K562 (cell line): Measurements from ENCODE around the gene RITA1. TPM values are rescaled to one million over a fixed set of nuclear protein-coding genes. Genes with fewer than 3 reads are reported as not detected.

Experiments
- BHLHE40 ChIP-seq: IDR thresholded peaks from 2 replicates; pipeline ENCODE4 v1.6.1; 2011; ENCODE audit warnings: low read length, improper control_type of control experiment
- CBFA2T2 ChIP-seq: fragments of 450-650 bp; conservative IDR thresholded peaks from 2 replicates; pipeline ENCODE4 v1.6.1; 2017; ENCODE audit warnings: mild to moderate bottlenecking
- CBX3 ChIP-seq, 2 experiments: IDR thresholded peaks; 1 replicate in 1 of 2; 2 replicates in 1 of 2; pipeline ENCODE4 v1.6.1; 2012; ENCODE audit warnings: inconsistent platforms in 2 of 2, low read length in 2 of 2, borderline replicate concordance in 1 of 2, control low read depth in 1 of 2
- DMBX1 ChIP-seq: fragments of 250-450 bp; sonication (Bioruptor Pico); IDR thresholded peaks from 2 replicates; pipeline ENCODE4 v1.8.0; 2022; ENCODE audit warnings: inconsistent platforms, mild to moderate bottlenecking, moderate library complexity, borderline replicate concordance
- DPF2 ChIP-seq: fragments of 450-650 bp; IDR thresholded peaks from 2 replicates; pipeline ENCODE4 v1.6.1; 2016
- EP300 ChIP-seq: IDR thresholded peaks from 2 replicates; pipeline ENCODE4 v1.6.1; 2012; ENCODE audit warnings: low read length, improper control_type of control experiment
- ESRRA ChIP-seq: fragments of 450-650 bp; IDR thresholded peaks from 2 replicates; pipeline ENCODE4 v1.6.1; 2014; ENCODE audit warnings: low read depth, mild to moderate bottlenecking, moderate library complexity, borderline replicate concordance
- GABPB1 ChIP-seq: sonication (generic); formaldehyde crosslinking; IDR thresholded peaks from 2 replicates; pipeline ENCODE4 v1.8.0; 2022; ENCODE audit warnings: mild to moderate bottlenecking, missing genetic modification reagents
- HMG20A ChIP-seq: fragments of 450-650 bp; formaldehyde crosslinking; conservative IDR thresholded peaks from 2 replicates; pipeline ENCODE4 v1.4.0; 2020; ENCODE audit warnings: mild to moderate bottlenecking, mixed read lengths
- HSF4 ChIP-seq: fragments of 250-450 bp; sonication (Bioruptor Pico); IDR thresholded peaks from 2 replicates; pipeline ENCODE4 v2.1.2; 2022; ENCODE audit warnings: mild to moderate bottlenecking, moderate library complexity, borderline replicate concordance
- JUN ChIP-seq, 2 experiments: sonication (generic) in 1 of 2; formaldehyde crosslinking in 1 of 2; IDR thresholded peaks; 2 replicates each; pipeline versions ENCODE4 v1.6.1 to v1.8.0; 2012 to 2022; ENCODE audit warnings: borderline replicate concordance in 2 of 2, mild to moderate bottlenecking in 2 of 2, improper control_type of control experiment in 1 of 2, low read depth in 1 of 2, low read length in 1 of 2, missing genetic modification reagents in 1 of 2
- KDM4B ChIP-seq, 2 experiments: fragments of 450-650 bp in 1 of 2; sonication (generic) in 1 of 2; IDR thresholded peaks; 2 replicates each; pipeline ENCODE4 v1.6.1; 2016 to 2017; ENCODE audit warnings: borderline replicate concordance in 2 of 2, antibody characterized with exemption in 1 of 2, low read depth in 1 of 2, mild to moderate bottlenecking in 1 of 2
- KLF16 ChIP-seq: IDR thresholded peaks from 2 replicates; pipeline ENCODE4 v1.6.1; 2016; ENCODE audit warnings: antibody characterized with exemption
- NKRF ChIP-seq: fragments of 450-650 bp; IDR thresholded peaks from 2 replicates; pipeline ENCODE4 v1.6.1; 2016; ENCODE audit warnings: borderline replicate concordance
- PML ChIP-seq: IDR thresholded peaks from 2 replicates; pipeline ENCODE4 v1.6.1; 2012; ENCODE audit warnings: low read length, inconsistent platforms
- POLR2AphosphoS5 ChIP-seq: IDR thresholded peaks from 2 replicates; pipeline ENCODE4 v1.6.1; 2011; ENCODE audit warnings: mild to moderate bottlenecking, low read depth, low read length, moderate library complexity; ENCODE audit not compliant: control insufficient read depth, insufficient read depth
- SMARCA5 ChIP-seq: fragments of 450-650 bp; IDR thresholded peaks from 2 replicates; pipeline ENCODE4 v1.6.1; 2016
- TCF7L2 ChIP-seq: fragments of 150-350 bp; IDR thresholded peaks from 2 replicates; pipeline ENCODE4 v1.6.1; 2016; ENCODE audit warnings: low read depth, mild to moderate bottlenecking, low read length, moderate library complexity
- TOE1 ChIP-seq, 2 experiments: fragments of 450-650 bp in 1 of 2; sonication (generic) in 1 of 2; formaldehyde crosslinking in 1 of 2; IDR thresholded peaks; 2 replicates each; pipeline versions ENCODE4 v1.7.1 to v1.8.0; 2016 to 2022; ENCODE audit warnings: borderline replicate concordance in 2 of 2, mild to moderate bottlenecking in 2 of 2, antibody characterized with exemption in 1 of 2, inconsistent platforms in 1 of 2, low read depth in 1 of 2, missing genetic modification reagents in 1 of 2, moderate library complexity in 1 of 2
- TRIM24 ChIP-seq, 2 experiments: fragments of 450-650 bp; IDR thresholded peaks; 2 replicates each; pipeline ENCODE4 v1.6.1; 2016
- TRIM28 ChIP-seq: fragments of 450-650 bp; IDR thresholded peaks from 2 replicates; pipeline ENCODE4 v1.6.1; 2017
- ZNF184 ChIP-seq: sonication (generic); formaldehyde crosslinking; IDR thresholded peaks from 2 replicates; pipeline ENCODE4 v1.5.0; 2020; ENCODE audit warnings: missing genetic modification reagents
- ZNF589 ChIP-seq: fragments of 200-800 bp; sonication (Bioruptor generic); IDR thresholded peaks from 2 replicates; pipeline ENCODE4 v1.6.1; 2016; ENCODE audit warnings: low read depth, missing genetic modification characterization, missing compliant biosample characterization
- ZNF644 ChIP-seq: fragments of 200-800 bp; sonication (Bioruptor generic); IDR thresholded peaks from 2 replicates; pipeline ENCODE4 v1.6.1; 2016; ENCODE audit warnings: low read depth, missing genetic modification characterization, missing compliant biosample characterization
- polyA plus RNA-seq, 8 experiments: library from polyadenylated mRNA; depleted of rRNA in 4 of 8; stranded (reverse) in 5 of 8; unstranded in 3 of 8; fragments of >200 nt; fragmentation: Nextera tagmentation in 2 of 8; fragmentation: Illumina TruSeq in 1 of 8; extraction: Ambion mirVana in 2 of 8; extraction: Trizol in 1 of 8; gene quantifications; 2 replicates each; pipeline versions ENCODE4 v1.2.1 to v1.2.3, GENCODE V29; 2011 to 2014; ENCODE audit warnings: inconsistent platforms in 1 of 8, missing spikeins in 1 of 8
- total RNA-seq, 7 experiments: library from RNA; depleted of rRNA in 6 of 7; stranded (reverse); fragments of >200 nt in 6 of 7; fragmentation: Illumina TruSeq in 2 of 7; extraction: Trizol in 2 of 7; gene quantifications; 2 replicates each; pipeline versions ENCODE4 v1.2.1 to v1.2.3, GENCODE V29; 2011 to 2021; ENCODE audit warnings: low replicate concordance in 1 of 7

RITA1 gene
- total and polyA plus RNA-seq, 9 of the 15 experiments (the other 6 are each of a cell fraction or from before 2014, with no cell fraction given) = 2.8 to 40.4 (median 18.0) TPM

- 0 out of 2 replicates have a peak, but pooled peaks have one; percentile 15 for TF ChIP-seq TOE1 (IDR thresholded peaks at IDR 0.05; ENCODE audit: borderline replicate concordance)
- no peak for TF ChIP-seq TOE1 (CRISPR knock-in tag; IDR thresholded peaks at IDR 0.05; ENCODE audit: borderline replicate concordance, low read depth)
- no peak; the same call in 1 of the 2 replicates for TF ChIP-seq DMBX1 (CRISPR knock-in tag)
- TF ChIP-seq EP300 = peak; percentile 80
- TF ChIP-seq BHLHE40 = no peak
- TF ChIP-seq TCF7L2 = no peak
- no peak for TF ChIP-seq NKRF
- 0 out of 2 replicates have a peak, but pooled peaks have one; percentile 51 for TF ChIP-seq ZNF644 (tag)
- TF ChIP-seq SMARCA5 = peak; percentile 9; the same call in 1 of the 2 replicates
- TF ChIP-seq ZNF184 (CRISPR knock-in tag) = no peak
- TF ChIP-seq TRIM28 = peak; percentile 86
- TF ChIP-seq CBX3 (IDR thresholded peaks at IDR 0.05; ENCODE audit: borderline replicate concordance in 1 of 2, low read length in 2 of 2) = peak in 1 of 2 experiments; percentile 84; a peak in 2 of 3 replicates
- TF ChIP-seq GABPB1 (CRISPR knock-in tag) = peak; percentile 47; the same call in 1 of the 2 replicates
- TF ChIP-seq KDM4B (IDR thresholded peaks at IDR 0.05; ENCODE audit: borderline replicate concordance in 2 of 2, low read depth in 1 of 2) = no peak
- no peak; the same call in 1 of the 2 replicates for TF ChIP-seq HSF4 (CRISPR knock-in tag)
- TF ChIP-seq TRIM24 (IDR thresholded peaks at IDR 0.05) = peak; percentile 88 to 93
- TF ChIP-seq POLR2AphosphoS5 = peak; percentile 52
- peak; percentile 89 for TF ChIP-seq CBFA2T2
- peak; percentile 87 for TF ChIP-seq DPF2
- TF ChIP-seq ZNF589 = peak; percentile 92
- TF ChIP-seq KLF16 = no peak
- no peak for TF ChIP-seq HMG20A (CRISPR knock-in tag)
- TF ChIP-seq PML = peak; percentile 46; the same call in 1 of the 2 replicates
- TF ChIP-seq ESRRA = peak; percentile 90
- peak; percentile 82; the same call in 1 of the 2 replicates for TF ChIP-seq JUN (IDR thresholded peaks at IDR 0.05; ENCODE audit: borderline replicate concordance, low read depth, low read length)
- no peak for TF ChIP-seq JUN (CRISPR knock-in tag; IDR thresholded peaks at IDR 0.05; ENCODE audit: borderline replicate concordance)
Observed at GRCh38 chr12:113231235-113232088, 45.9 kb downstream of the RITA1 start (continued).
